T-helper 2 cell treated with Interferon-gamma antibody and Interleukin-4, amounts not matched to agents 5 μg/mL and 100 μg/mL, for 36 hours (primary cell): ENCODE measurements around the gene TIMM21.

Experiments
- DNase-seq: peaks from one replicate; pipeline ENCODE4 v3.0.0; 2021; ENCODE audit warnings: low spot score
- H3K27ac Mint-ChIP-seq: one replicate; pipeline ENCODE4 v1.8.0; 2021; ENCODE audit warnings: mild to moderate bottlenecking, mixed read lengths
- H3K27me3 Mint-ChIP-seq: one replicate; pipeline ENCODE4 v1.8.0; 2021; ENCODE audit warnings: low read depth, mixed read lengths
- H3K36me3 Mint-ChIP-seq: one replicate; pipeline ENCODE4 v1.8.0; 2021; ENCODE audit warnings: low read depth, mixed read lengths
- H3K4me1 Mint-ChIP-seq: one replicate; pipeline ENCODE4 v1.8.0; 2021; ENCODE audit warnings: low read depth, mixed read lengths
- H3K4me3 Mint-ChIP-seq: one replicate; pipeline ENCODE4 v1.8.0; 2022; ENCODE audit warnings: mild to moderate bottlenecking, moderate library complexity, mixed read lengths
- H3K9me3 Mint-ChIP-seq: one replicate; pipeline ENCODE4 v1.8.0; 2021; ENCODE audit warnings: mixed read lengths

TIMM21 gene

GRCh38 chr18:74132201-74132600 lies 16.1 kb upstream of the TIMM21 start:
- no peak overlapping the region for H3K27ac Mint-ChIP-seq
- no peaks in the 10 kb centered on the region for H3K36me3 Mint-ChIP-seq
- H3K4me1 Mint-ChIP-seq = no peaks in the 10 kb centered on the region
- H3K4me3 Mint-ChIP-seq = no peak overlapping the region
- no peaks in the 10 kb centered on the region for H3K27me3 Mint-ChIP-seq
- DNase-seq = no peak
- H3K9me3 Mint-ChIP-seq = no peaks in the 10 kb centered on the region

- Mint-ChIP-seq H3K4me3 (no peak overlapping the region), H3K27me3 (no peaks in the 10 kb centered on the region), H3K4me1 (peaks cover 15% of the 10 kb centered on the region), H3K27ac (no peak overlapping the region), H3K9me3 (no peaks in the 10 kb centered on the region), H3K36me3 (no peaks in the 10 kb centered on the region)
- no peak for DNase-seq
Measured at GRCh38 chr18:74137920-74138538, 10.3 kb upstream of the TIMM21 start.

- Mint-ChIP-seq H3K36me3 (no peaks in the 10 kb centered on the region), H3K27ac (no peak overlapping the region), H3K9me3 (no peaks in the 10 kb centered on the region), H3K4me1 (peaks cover 15% of the 10 kb centered on the region), H3K4me3 (no peak overlapping the region), H3K27me3 (no peaks in the 10 kb centered on the region)
- DNase-seq = no peak
Measured at GRCh38 chr18:74139411-74139810, 8.9 kb upstream of the TIMM21 start.

GRCh38 chr18:74139888-74140287 lies 8.4 kb upstream of the TIMM21 start:
- Mint-ChIP-seq H3K36me3 (no peaks in the 10 kb centered on the region), H3K4me3 (peak overlapping the region; percentile 50), H3K27ac (peak overlapping the region; percentile 58), H3K4me1 (peaks cover 15% of the 10 kb centered on the region), H3K27me3 (no peaks in the 10 kb centered on the region), H3K9me3 (no peaks in the 10 kb centered on the region)
- DNase-seq = peak; percentile 65

GRCh38 chr18:74140582-74140981 lies 7.7 kb upstream of the TIMM21 start:
- no peak for DNase-seq
- Mint-ChIP-seq H3K27me3 (no peaks in the 10 kb centered on the region), H3K9me3 (no peaks in the 10 kb centered on the region), H3K27ac (no peak overlapping the region), H3K4me3 (no peak overlapping the region), H3K36me3 (no peaks in the 10 kb centered on the region), H3K4me1 (peaks cover 15% of the 10 kb centered on the region)

GRCh38 chr18:74141667-74142066 lies 6.7 kb upstream of the TIMM21 start:
- no peak overlapping the region for H3K27ac Mint-ChIP-seq
- peaks cover 18% of the 10 kb centered on the region for H3K4me1 Mint-ChIP-seq
- DNase-seq = no peak
- H3K36me3 Mint-ChIP-seq = no peaks in the 10 kb centered on the region
- H3K27me3 Mint-ChIP-seq = no peaks in the 10 kb centered on the region
- H3K9me3 Mint-ChIP-seq = no peaks in the 10 kb centered on the region
- no peak overlapping the region for H3K4me3 Mint-ChIP-seq

GRCh38 chr18:74142252-74142651 lies 6.1 kb upstream of the TIMM21 start:
- Mint-ChIP-seq H3K4me1 (peaks cover 20% of the 10 kb centered on the region), H3K9me3 (no peaks in the 10 kb centered on the region), H3K4me3 (no peak overlapping the region), H3K36me3 (no peaks in the 10 kb centered on the region), H3K27me3 (no peaks in the 10 kb centered on the region), H3K27ac (no peak overlapping the region)
- no peak for DNase-seq

- DNase-seq = no peak
- H3K9me3 Mint-ChIP-seq = no peaks in the 10 kb centered on the region
Measured at GRCh38 chr18:74146756-74147155, 1.6 kb upstream of the TIMM21 start.

GRCh38 chr18:74147491-74147778 lies 888 bp upstream of the TIMM21 start:
- peaks cover 2% of the 10 kb centered on the region for H3K27me3 Mint-ChIP-seq
- peaks cover 13% of the 10 kb centered on the region for H3K36me3 Mint-ChIP-seq
- H3K4me1 Mint-ChIP-seq = peaks cover 25% of the 10 kb centered on the region
- H3K4me3 Mint-ChIP-seq = peak overlapping the region; percentile 96
- H3K9me3 Mint-ChIP-seq = no peaks in the 10 kb centered on the region
- DNase-seq = no peak
- H3K27ac Mint-ChIP-seq = peak overlapping the region; percentile 97

More at GRCh38 chr18:74146756-74147155, 1.6 kb upstream of the TIMM21 start:
- Mint-ChIP-seq H3K36me3 (peaks cover 10% of the 10 kb centered on the region), H3K27me3 (peaks cover 2% of the 10 kb centered on the region), H3K27ac (peak overlapping the region; percentile 53), H3K4me3 (peak overlapping the region; percentile 96), H3K4me1 (peaks cover 22% of the 10 kb centered on the region)

GRCh38 chr18:74148543-74149070 lies 284 bp downstream of the TIMM21 start:
- DNase-seq = no peak
- Mint-ChIP-seq H3K4me1 (peaks cover 29% of the 10 kb centered on the region), H3K9me3 (no peaks in the 10 kb centered on the region), H3K4me3 (peak overlapping the region; percentile 96), H3K36me3 (peaks cover 13% of the 10 kb centered on the region), H3K27ac (peak overlapping the region; percentile 97), H3K27me3 (peaks cover 2% of the 10 kb centered on the region)

- peak overlapping the region; percentile 96 for H3K4me3 Mint-ChIP-seq
- peaks cover 29% of the 10 kb centered on the region for H3K4me1 Mint-ChIP-seq
- H3K9me3 Mint-ChIP-seq = no peaks in the 10 kb centered on the region
- H3K27me3 Mint-ChIP-seq = peaks cover 2% of the 10 kb centered on the region
- peaks cover 14% of the 10 kb centered on the region for H3K36me3 Mint-ChIP-seq
- no peak for DNase-seq
- no peak overlapping the region for H3K27ac Mint-ChIP-seq
Measured at GRCh38 chr18:74149878-74150277, 1.6 kb downstream of the TIMM21 start.

GRCh38 chr18:74152270-74152669 lies 3.9 kb downstream of the TIMM21 start:
- Mint-ChIP-seq H3K36me3 (peaks cover 27% of the 10 kb centered on the region), H3K4me1 (peaks cover 23% of the 10 kb centered on the region)

GRCh38 chr18:74152857-74153256 lies 4.5 kb downstream of the TIMM21 start:
- Mint-ChIP-seq H3K27me3 (no peaks in the 10 kb centered on the region), H3K9me3 (no peaks in the 10 kb centered on the region), H3K36me3 (peaks cover 28% of the 10 kb centered on the region), H3K4me1 (peaks cover 22% of the 10 kb centered on the region), H3K4me3 (no peak overlapping the region), H3K27ac (no peak overlapping the region)
- DNase-seq = no peak

More at GRCh38 chr18:74152270-74152669, 3.9 kb downstream of the TIMM21 start:
- H3K27me3 Mint-ChIP-seq = peaks cover 2% of the 10 kb centered on the region
- no peak overlapping the region for H3K4me3 Mint-ChIP-seq
- H3K27ac Mint-ChIP-seq = no peak overlapping the region
- no peaks in the 10 kb centered on the region for H3K9me3 Mint-ChIP-seq
- no peak for DNase-seq

GRCh38 chr18:74153377-74153776 lies 5.1 kb downstream of the TIMM21 start:
- peaks cover 22% of the 10 kb centered on the region for H3K4me1 Mint-ChIP-seq
- no peak overlapping the region for H3K4me3 Mint-ChIP-seq

GRCh38 chr18:74153793-74154192 lies 5.5 kb downstream of the TIMM21 start:
- Mint-ChIP-seq H3K9me3 (no peaks in the 10 kb centered on the region), H3K4me3 (no peak overlapping the region), H3K27ac (no peak overlapping the region), H3K27me3 (no peaks in the 10 kb centered on the region), H3K4me1 (peaks cover 22% of the 10 kb centered on the region), H3K36me3 (peaks cover 35% of the 10 kb centered on the region)
- DNase-seq = no peak

More at GRCh38 chr18:74153377-74153776, 5.1 kb downstream of the TIMM21 start:
- H3K36me3 Mint-ChIP-seq = peaks cover 33% of the 10 kb centered on the region
- no peaks in the 10 kb centered on the region for H3K9me3 Mint-ChIP-seq
- no peak overlapping the region for H3K27ac Mint-ChIP-seq
- no peak for DNase-seq
- no peaks in the 10 kb centered on the region for H3K27me3 Mint-ChIP-seq
